Spleen (tissue), 11 donors: Measurements from ENCODE around the gene TMOD2. TPM values are rescaled to one million over a fixed set of nuclear protein-coding genes. Genes with fewer than 3 reads are reported as not detected.
A peak's percentile ranks its signal among the peaks of the same experiment; 100 is the strongest.

Experiments used
- DNase-seq: peaks from one replicate; pipeline ENCODE4 v3.0.0-alpha.2; 2020
- H3K27ac ChIP-seq, 8 donors: fragments of 200-600 bp; sonication (generic) in 7 of 8; 1 replicate in 4 of 8; 2 replicates in 4 of 8; pipeline versions ENCODE4 v1.5.0 to v1.8.0; 2016 to 2021; ENCODE audit warnings: inconsistent platforms in 4 of 8, mild to moderate bottlenecking in 4 of 8, moderate library complexity in 1 of 8
- H3K27me3 ChIP-seq, 7 donors: fragments of 200-600 bp; sonication (generic) in 6 of 7; replicated peaks in 1 of 7; 1 replicate in 4 of 7; 2 replicates in 3 of 7; pipeline versions ENCODE4 v1.5.0 to v1.8.0; 2016 to 2021; ENCODE audit warnings: inconsistent platforms in 3 of 7, mild to moderate bottlenecking in 1 of 7
- H3K36me3 ChIP-seq, 6 donors: fragments of 200-600 bp; sonication (generic) in 5 of 6; 1 replicate in 4 of 6; 2 replicates in 2 of 6; pipeline versions ENCODE4 v1.5.0 to v1.8.0; 2016 to 2021; ENCODE audit warnings: inconsistent platforms in 2 of 6
- H3K4me1 ChIP-seq, 6 donors: fragments of 200-600 bp; sonication (generic) in 5 of 6; 1 replicate in 3 of 6; 2 replicates in 3 of 6; pipeline versions ENCODE4 v1.5.0 to v1.8.0; 2016 to 2021; ENCODE audit warnings: inconsistent platforms in 3 of 6
- H3K4me3 ChIP-seq, 8 donors: fragments of 200-600 bp; sonication (generic) in 7 of 8; 1 replicate in 4 of 8; 2 replicates in 4 of 8; pipeline versions ENCODE4 v1.5.0 to v1.8.0; 2016 to 2021; ENCODE audit warnings: inconsistent platforms in 4 of 8, mild to moderate bottlenecking in 4 of 8, moderate library complexity in 2 of 8
- H3K9me3 ChIP-seq, 8 donors: fragments of 200-600 bp; sonication (generic) in 7 of 8; 1 replicate in 4 of 8; 2 replicates in 4 of 8; pipeline versions ENCODE4 v1.5.0 to v1.8.0; 2016 to 2021; ENCODE audit warnings: inconsistent platforms in 4 of 8
- POLR2A ChIP-seq, 3 donors: fragments of 450-650 bp; IDR thresholded peaks; one replicate each; pipeline ENCODE4 v1.5.1; 2017; ENCODE audit warnings: antibody characterized with exemption in 3 of 3, mild to moderate bottlenecking in 1 of 3
- POLR2AphosphoS5 ChIP-seq, 3 donors: sonication (generic); formaldehyde crosslinking; IDR thresholded peaks; one replicate each; pipeline ENCODE4 v1.5.1; 2017; ENCODE audit warnings: antibody characterized with exemption in 3 of 3
- WGBS, 5 donors: extraction: QIAGEN DNeasy Blood & Tissue Kit in 3 of 5; methylation state at CpG; one replicate each; pipeline versions ENCODE4 v1.1.5 to v1.1.7; 2013 to 2018; 5-methylcytosine and 5-hydroxymethylcytosine counted together
- intact Hi-C: fragments of 100-400 bp; cut with DNase I; formaldehyde crosslinking; loops from one replicate; pipeline ENCODE4 v1.15.0; 2023; ENCODE audit warnings: low total_unique reads
- polyA plus RNA-seq, 3 donors: library from polyadenylated mRNA; stranded (reverse); fragments of 200-250 nt; gene quantifications; one replicate each; pipeline ENCODE4 v1.2.1, GENCODE V29; 2013
- total RNA-seq, 7 donors: library from RNA; depleted of rRNA in 3 of 7; stranded (reverse); fragments of >200 nt in 3 of 7; fragmentation: NEBNext Ultra II Directional in 4 of 7; extraction: Animal tissue kit (Norgen Biotek cat#: 25700) in 4 of 7; gene quantifications; one replicate each; pipeline versions ENCODE4 v1.1.0 to v1.2.1, GENCODE V29; 2016 to 2021
- TF ChIP-seq, protein P1 (sequence below), 11 experiments: fragments of 200-600 bp in 7 of 11; fragments of 450-650 bp in 4 of 11; sonication (generic) in 4 of 11; IDR thresholded peaks in 8 of 11; conservative IDR thresholded peaks in 3 of 11; 1 replicate in 7 of 11; 2 replicates in 4 of 11; pipeline versions ENCODE4 v1.4.0 to v1.8.0; 2016 to 2021; ENCODE audit warnings: antibody characterized with exemption in 11 of 11, inconsistent platforms in 4 of 11, mild to moderate bottlenecking in 1 of 11
- donor health status: healthy with polysubstance abuse.
- donor health status: DM: no; HTN: no; CAD: no; lungs with moderate emphysema.
- donor health status: DM: no; HTN: no; CAD: no.
- donor health status: Bipolar disorder and iron deficiency.
- donor health status: healthy.
- donor health status: DM: no; HTN: no; CAD: no.
- donor health status: DM: yes; HTN: yes; CAD: no.

Gene TMOD2
- total and polyA plus RNA-seq, 10 donors: 1.3 to 21.1 (median 14.2) TPM

DNA sequence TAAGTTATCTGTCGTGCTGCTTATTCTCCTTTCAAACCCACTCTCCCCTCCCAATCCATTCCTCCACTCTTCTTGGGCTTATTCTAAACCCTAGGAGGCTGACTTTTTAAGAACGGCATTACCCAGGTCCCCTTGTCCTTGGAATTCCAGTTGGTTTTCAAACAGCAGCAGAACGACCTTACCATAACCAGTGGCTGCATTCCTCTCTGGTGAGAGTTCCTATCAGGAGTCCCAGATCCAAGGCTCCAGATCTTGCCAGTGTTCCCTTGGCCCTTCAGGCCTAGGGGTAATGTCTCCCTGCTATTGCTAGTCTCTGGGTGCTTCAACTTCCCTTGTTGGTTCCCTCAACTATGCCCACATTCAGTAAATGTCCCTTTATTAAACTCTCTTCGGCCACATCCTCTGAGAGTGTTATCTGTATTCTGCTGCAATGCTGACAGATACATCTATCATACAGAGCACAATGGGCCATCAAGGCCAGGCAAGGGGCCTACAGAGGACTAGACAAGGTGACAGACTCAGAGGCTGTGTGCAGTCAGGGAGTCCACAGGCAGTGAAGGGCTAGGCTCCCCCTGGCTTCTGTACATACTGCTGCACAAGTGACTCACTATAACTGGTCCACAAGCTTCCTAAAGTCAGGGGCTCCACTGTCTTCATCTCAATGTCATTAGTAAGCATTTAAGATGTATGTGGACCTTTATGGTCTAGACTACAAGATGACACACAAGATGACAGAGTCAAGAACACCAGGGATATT, 24.1 kb upstream of the TMOD2 start:
- intact Hi-C loops: loop anchor here (10.0 kb wide), 1 partner anchor 47 kb away; no protein-coding TSS in a partner anchor
- DNase-seq: no peak
- H3K27ac ChIP-seq: peak overlapping the region in 2 of 8 donors; percentile 19 to 47
- WGBS, 5 donors: 79 to 89% (median 81%) methylated on average over 4 of the region's 4 CpGs
- H3K27me3 ChIP-seq: no peaks in the 10 kb centered on the region
- TF ChIP-seq, protein P1, sequence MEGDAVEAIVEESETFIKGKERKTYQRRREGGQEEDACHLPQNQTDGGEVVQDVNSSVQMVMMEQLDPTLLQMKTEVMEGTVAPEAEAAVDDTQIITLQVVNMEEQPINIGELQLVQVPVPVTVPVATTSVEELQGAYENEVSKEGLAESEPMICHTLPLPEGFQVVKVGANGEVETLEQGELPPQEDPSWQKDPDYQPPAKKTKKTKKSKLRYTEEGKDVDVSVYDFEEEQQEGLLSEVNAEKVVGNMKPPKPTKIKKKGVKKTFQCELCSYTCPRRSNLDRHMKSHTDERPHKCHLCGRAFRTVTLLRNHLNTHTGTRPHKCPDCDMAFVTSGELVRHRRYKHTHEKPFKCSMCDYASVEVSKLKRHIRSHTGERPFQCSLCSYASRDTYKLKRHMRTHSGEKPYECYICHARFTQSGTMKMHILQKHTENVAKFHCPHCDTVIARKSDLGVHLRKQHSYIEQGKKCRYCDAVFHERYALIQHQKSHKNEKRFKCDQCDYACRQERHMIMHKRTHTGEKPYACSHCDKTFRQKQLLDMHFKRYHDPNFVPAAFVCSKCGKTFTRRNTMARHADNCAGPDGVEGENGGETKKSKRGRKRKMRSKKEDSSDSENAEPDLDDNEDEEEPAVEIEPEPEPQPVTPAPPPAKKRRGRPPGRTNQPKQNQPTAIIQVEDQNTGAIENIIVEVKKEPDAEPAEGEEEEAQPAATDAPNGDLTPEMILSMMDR (IDR thresholded peaks at IDR 0.05 in 8 of 11, conservative IDR thresholded peaks at IDR 0.05 in 3 of 11): peak in 1 of 11 experiments; percentile 13
- no peak for TF ChIP-seq POLR2AphosphoS5 (IDR thresholded peaks at IDR 0.05)
- H3K36me3 ChIP-seq: peaks cover 0 to 17% (median 4%) of the 10 kb centered on the region in 6 donors
- H3K4me1 ChIP-seq: peaks cover 30 to 100% (median 68%) of the 10 kb centered on the region in 6 donors
- no peak overlapping the region for H3K4me3 ChIP-seq
- H3K9me3 ChIP-seq: no peaks in the 10 kb centered on the region

DNA sequence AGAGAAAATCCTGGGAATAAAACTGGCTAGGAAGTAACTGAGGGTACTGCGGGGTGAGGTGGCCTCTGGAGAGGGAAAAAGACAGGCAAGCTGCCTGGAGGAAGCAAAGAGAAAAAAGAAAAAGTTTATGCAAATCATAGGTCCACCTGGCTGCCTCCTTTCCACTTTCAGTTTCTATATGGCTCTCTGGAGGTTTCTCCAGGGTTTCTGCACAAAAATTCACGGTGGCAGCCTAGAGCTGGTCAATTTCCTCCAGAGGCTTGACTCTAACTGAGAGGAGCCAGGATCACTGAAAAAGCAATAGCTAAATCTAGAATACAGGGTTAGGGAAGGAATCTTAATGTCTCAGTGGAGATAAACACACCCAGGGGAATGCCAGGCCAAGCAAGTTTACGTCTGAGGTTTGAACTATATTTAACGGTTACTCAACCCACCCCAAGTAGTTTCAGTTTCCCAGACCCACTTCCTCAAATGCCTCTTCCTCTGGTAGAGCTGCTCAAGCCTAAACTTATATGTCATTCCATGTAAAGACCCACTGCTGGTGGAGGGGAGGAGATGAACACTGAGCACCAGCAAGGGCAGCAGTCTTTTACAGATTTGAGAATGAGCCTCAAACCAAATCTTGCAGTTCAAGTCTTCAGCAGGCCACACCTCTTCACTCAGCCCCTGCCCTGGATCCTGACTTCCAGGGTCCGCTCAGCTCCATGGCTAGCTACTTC, 19.7 kb upstream of the TMOD2 start:
- H3K27me3 ChIP-seq: no peaks in the 10 kb centered on the region
- H3K4me3 ChIP-seq: peak overlapping the region; percentile 0 to 67 (median 28)
- no peaks in the 10 kb centered on the region for H3K9me3 ChIP-seq
- peak overlapping the region; percentile 78 to 94 (median 88) for H3K27ac ChIP-seq
- 16 to 21% (median 19%) methylated on average over 5 of the region's 5 CpGs for WGBS, 5 donors
- H3K36me3 ChIP-seq: no peaks in the 10 kb centered on the region
- peak in 1 of 3 donors; percentile 43 for TF ChIP-seq POLR2AphosphoS5 (IDR thresholded peaks at IDR 0.05)
- no peak for TF ChIP-seq POLR2A (IDR thresholded peaks at IDR 0.05)
- TF ChIP-seq, protein P1 (IDR thresholded peaks at IDR 0.05 in 8 of 11, conservative IDR thresholded peaks at IDR 0.05 in 3 of 11): peak in 1 of 11 experiments; percentile 15
- no peak for DNase-seq
- peaks cover 63 to 100% (median 87%) of the 10 kb centered on the region in 6 donors for H3K4me1 ChIP-seq
- intact Hi-C loops: no loop called here

DNA sequence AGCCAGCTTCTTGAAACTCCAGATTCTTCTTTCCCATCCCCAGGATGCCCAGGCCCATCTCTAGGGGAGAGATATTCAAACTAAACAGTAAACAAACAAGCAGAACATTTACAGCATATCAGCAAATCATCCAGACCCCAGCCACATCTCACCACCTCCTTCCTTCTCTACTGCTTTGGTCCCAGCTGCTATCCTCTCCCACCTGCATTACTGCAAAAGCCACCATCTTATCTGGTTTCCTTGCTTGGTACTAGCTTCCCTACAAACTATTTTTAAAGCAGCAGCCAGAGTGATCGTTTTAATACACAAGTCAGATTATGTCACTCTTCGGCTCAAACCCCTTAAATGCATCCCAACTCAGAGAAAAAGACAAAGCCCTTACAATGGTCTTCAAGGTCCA, 18.8 kb upstream of the TMOD2 start:
- 30 to 63% (median 51%) methylated on average over 2 of the region's 2 CpGs for WGBS, 5 donors
- Histone ChIP-seq H3K4me3 (peak overlapping the region in 1 of 8 donors; percentile 67), H3K36me3 (no peaks in the 10 kb centered on the region), H3K4me1 (peaks cover 57 to 94% (median 81%) of the 10 kb centered on the region in 6 donors), H3K27me3 (no peaks in the 10 kb centered on the region), H3K9me3 (no peaks in the 10 kb centered on the region), H3K27ac (peak overlapping the region; percentile 78 to 94 (median 88))
- intact Hi-C loops: no loop called here
- no peak for DNase-seq
- TF ChIP-seq, protein P1 (IDR thresholded peaks at IDR 0.05 in 8 of 11, conservative IDR thresholded peaks at IDR 0.05 in 3 of 11): no peak
- TF ChIP-seq POLR2A (IDR thresholded peaks at IDR 0.05) (no peak), POLR2AphosphoS5 (IDR thresholded peaks at IDR 0.05) (no peak)
